Activated T-helper 9 cell treated with anti-CD3 and anti-CD28 coated beads, Interleukin-2, amount 50 U/mL, for 16 hours (primary cell): ENCODE results near the gene KDM4C.

ENCODE experiments used
- DNase-seq: peaks from one replicate; pipeline ENCODE4 v3.0.0-alpha.2; 2020; ENCODE audit warnings: low read depth

Gene KDM4C

DNA sequence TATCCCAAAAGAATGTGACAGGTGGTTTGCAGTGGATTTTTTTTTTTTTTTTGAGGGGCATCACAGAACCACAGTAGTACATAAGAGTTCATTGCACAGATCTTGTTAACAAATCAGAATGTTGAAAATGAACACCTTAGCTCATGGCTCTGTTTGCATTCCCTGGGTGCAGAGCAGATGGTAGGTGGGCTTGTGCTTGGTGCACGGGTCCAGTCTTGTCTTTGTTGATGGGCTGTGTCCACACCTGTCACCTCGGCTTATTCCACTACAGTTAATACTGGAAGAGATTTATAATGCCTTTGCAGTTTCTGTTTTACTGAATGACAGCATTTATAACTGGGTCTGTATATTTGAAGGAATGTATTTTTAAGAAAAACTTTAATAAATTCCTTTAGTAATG is 146.6 kb downstream of the KDM4C start:
- no peak for DNase-seq

GRCh38 chr9:6905850-6906375 is 148.1 kb downstream of the KDM4C start:
- no peak for DNase-seq

DNA sequence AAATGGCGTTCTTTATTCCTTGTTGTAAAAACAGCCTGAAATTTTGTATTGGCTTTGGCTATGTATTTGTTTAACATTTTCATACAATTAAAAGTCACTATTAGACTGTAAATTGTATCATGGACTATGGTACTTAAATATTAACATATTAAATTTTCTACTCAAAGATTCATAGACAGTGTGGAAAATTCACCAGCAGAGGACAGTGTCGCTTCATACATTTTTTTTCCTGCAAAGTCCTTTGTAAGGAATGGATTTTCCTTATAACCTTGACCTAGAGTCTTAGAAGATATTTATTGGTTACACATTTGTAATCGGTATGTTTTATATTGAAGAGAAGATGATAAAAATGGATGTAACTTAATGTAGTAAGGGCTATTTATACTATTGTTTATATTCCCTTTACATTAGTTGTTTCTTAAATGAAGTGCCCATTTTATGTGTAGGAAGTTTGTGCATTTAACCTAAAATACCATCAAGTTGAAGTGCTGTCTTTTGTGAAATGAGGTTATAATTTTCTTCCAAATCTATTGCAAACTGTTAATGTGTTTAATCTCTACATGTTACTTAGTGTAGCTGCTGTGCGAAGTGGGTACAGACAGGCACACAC is 150.1 kb downstream of the KDM4C start:
- DNase-seq, result no peak

GRCh38 chr9:6909181-6909580 is 151.4 kb downstream of the KDM4C start:
- DNase-seq, result no peak

DNA sequence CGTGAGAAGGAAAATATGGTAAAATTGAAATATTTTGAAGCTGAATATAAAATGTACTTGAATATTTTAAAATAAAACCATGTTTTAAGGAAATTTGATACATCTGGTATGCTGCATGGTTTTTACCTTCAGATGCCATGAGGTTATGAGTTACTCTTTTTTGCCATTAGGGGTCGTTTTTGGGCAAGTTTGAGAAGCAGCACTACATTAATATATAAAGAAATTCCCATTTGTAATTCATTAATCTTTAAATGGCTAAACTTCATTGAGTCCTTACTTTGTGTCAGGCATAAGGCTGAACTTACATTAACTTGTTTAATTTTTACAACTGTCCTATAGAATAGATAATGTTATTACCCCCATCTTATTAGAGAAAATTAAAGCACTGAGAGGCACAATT is 152.3 kb downstream of the KDM4C start:
- no peak for DNase-seq

DNA sequence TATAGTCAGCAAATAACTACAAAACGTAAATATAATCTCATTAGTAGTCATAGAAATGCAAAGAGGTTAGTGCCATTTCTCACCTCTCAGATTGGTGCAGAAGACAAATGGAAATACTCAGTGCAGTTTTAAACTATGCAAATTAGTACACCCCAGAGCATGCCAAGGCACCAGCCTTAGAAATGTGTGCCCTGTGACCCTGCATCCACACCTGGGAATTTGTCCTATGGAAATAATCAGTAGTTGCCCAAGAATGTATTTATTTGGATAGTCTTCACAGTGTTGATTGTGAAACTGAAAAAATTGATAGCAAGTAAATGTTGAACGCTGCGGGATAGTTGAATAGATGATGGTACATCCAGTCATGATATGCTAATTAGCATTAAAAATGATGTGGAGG is 152.7 kb downstream of the KDM4C start:
- no peak for DNase-seq

- DNase-seq, result no peak
Measured at GRCh38 chr9:6911901-6912638, 154.3 kb downstream of the KDM4C start.

DNA sequence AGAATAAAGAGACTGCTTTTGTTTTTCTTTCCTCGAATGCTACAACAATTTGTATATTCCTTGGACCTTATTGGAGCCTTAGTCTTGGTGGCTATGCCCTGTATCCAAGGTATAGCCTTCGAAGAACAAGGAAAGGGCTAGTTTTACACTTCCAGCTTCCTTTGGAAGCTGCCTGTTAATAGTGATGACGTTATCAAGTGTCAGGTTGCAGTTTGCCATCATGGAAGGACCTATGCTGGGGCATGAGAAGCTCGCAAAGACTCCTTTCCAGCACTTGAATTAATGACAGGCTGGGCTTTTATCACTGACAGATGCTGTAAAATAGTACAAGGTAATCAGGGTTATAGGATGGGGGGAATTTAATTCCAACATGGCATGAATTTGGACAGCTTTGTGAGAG is 157.9 kb downstream of the KDM4C start:
- no peak for DNase-seq

DNA sequence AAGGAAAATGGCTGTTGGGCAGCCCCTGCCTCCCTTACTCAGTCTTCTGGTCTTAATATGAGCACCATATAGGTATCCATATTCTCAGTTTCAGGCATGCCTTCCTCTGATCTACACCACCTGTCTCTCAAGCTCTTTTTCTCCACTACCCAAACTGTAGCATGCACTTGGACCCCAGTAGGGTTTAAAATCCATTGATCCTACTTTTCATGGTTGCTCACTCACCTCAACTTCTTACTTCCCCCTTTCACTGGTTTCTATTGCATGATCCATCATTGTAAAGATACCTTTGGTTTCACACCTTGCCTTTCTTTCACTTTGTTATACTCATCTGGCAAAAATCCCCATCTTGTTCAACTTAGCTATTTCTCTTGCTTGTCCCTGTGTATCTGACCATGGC is 159.4 kb downstream of the KDM4C start:
- no peak for DNase-seq

DNA sequence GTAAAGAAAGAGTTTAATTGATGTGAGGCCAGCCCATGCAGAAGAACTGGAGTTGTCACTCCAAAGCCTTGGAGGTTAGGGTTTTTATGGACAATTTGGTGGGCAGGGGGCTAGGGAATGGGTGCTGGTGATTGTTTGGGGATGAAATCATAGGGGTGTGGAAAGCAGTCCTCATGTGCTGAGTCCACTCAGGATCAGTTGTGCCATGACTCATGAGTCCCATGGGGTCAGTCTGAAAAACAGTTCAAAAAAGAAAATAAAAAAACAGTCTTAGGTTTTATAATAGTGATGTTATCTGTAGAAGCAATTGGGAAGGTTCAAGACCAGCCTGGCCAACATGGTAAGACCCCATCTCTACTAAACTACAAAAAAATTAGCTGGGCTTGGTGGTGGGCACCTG is 162.3 kb downstream of the KDM4C start:
- DNase-seq, result no peak

DNA sequence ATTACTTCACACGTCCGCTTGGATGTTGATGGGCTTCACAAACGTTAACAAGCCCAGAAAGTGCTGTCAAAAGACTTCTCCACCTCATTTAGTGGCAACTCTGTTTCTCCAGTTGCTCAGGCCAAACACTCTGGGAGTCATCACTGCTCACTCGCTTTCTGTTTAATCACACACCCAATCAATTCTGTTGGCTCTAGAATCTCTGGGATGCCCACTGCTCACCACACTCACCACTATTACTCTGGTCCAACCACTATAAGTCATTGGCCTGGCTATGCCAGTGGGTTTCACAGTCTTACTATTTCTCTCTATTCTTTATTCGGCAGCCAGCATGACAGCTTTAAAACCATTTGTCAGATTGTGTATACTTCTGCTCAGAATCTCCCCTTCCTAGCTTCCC is 163.5 kb downstream of the KDM4C start:
- no peak for DNase-seq

DNA sequence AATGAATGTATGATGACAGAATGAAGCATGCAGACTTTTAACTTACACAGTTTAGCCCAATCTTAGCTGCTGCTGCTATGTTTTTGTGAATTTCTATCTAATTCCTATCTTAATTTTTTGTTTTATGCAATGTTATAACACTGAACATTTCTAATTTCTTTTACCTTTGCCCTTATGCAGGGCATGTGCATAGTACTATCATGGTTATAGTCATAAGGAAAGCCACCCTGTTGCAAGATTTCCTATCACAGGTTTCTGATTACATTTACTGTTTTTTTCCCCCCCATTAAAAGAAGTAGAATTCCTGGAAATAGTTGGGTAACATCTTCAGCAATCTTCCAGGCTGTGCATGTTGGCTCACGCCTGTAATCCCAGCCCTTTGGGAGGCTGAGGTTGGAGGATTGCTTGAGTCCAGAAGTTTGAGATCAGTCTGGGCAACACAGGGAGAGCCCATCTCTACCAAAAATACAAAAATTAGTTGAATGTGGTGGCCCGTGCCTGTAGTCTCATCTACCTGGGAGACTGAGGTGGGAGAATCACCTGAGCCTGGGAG is 164.4 kb downstream of the KDM4C start:
- DNase-seq, result no peak

GRCh38 chr9:6922680-6923079 is 164.9 kb downstream of the KDM4C start:
- DNase-seq, result no peak

GRCh38 chr9:6923086-6923485 is 165.3 kb downstream of the KDM4C start:
- DNase-seq, result no peak

- DNase-seq, result no peak
Measured at GRCh38 chr9:6924149-6924548, 166.4 kb downstream of the KDM4C start.

GRCh38 chr9:6924988-6925563 is 167.3 kb downstream of the KDM4C start:
- DNase-seq, result no peak

GRCh38 chr9:6925836-6926235 is 168.1 kb downstream of the KDM4C start:
- DNase-seq, result no peak

DNA sequence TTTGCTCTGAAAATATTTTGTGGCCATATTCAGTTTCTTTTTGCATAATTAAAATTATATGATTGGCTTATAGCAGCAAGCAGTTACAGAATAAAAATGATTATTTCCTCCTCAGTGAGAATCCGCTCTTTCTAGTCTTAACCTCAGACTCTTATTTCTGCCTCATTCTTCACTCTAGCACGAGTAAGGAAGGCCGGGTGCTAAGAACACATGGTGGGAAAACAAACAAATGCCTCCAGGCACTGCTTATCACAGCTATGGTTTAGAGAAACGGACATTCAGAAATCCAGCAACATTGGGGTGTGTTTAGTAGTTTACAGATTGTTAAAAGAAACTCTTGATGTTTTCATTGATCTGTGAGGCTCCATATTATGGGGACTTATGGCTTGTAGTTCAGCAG is 168.7 kb downstream of the KDM4C start:
- no peak for DNase-seq

- no peak for DNase-seq
Measured at GRCh38 chr9:6927838-6928237, 170.1 kb downstream of the KDM4C start.

DNA sequence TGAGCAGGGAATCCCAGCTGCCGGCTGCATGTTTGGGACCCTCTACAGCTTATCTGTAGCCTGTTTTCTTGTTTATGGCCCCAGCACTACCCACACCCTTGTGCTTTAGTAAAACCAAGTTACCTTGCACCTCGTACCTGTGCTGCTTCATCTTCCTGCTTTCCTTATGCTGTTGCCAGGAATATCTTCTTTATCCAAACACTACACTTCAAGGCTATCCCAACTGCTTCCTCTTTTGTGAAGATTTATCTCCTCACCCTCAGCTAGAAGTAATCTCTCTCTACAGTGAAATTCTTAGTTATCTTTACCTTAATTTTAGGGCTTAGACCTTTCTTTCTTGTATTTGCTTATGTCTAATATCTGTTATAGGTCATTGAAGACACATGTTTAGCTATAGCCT is 171.1 kb downstream of the KDM4C start:
- DNase-seq, result no peak

DNA sequence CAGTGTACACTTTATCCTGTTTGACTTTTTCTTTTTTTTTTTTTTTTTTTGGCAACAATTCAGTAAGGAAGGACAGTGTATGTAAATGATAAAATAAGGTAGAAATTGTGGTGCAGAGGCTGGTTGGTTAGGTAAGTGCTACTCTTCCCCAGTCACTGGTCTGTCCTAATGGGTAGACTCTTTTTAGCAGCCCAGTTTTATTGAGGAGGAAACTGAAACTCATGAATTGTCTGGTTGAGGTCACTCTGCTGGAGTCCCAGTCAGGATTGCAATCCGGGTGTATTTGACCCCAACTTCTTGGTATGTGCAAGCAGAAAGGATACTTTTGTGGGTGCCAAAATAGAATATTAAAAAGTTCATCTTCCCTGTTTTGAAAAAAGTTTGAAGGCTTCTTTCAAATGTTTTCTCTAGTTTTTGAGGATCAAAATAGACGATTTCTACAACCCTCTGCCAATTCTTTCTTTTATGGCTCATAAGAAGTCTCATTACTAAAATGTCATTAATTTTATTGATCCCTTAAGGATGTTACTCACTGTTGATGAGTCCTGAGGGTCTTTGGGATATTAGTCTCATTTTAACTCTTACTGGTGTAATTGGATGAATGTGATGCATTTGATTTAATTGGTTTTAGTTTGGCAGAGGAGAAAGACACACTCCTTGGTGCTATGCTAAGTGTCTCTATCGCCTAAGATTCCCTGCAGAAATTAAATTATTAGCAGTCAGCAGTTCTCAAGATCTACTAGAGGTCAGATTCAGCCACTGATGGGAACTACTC is 171.9 kb downstream of the KDM4C start:
- no peak for DNase-seq

- no peak for DNase-seq
Measured at GRCh38 chr9:6930827-6931226, 173.1 kb downstream of the KDM4C start.
